GM12878 (cell line): ENCODE results near the gene TRRAP.

ENCODE experiments used
- ATF2 ChIP-seq: IDR thresholded peaks from 2 replicates; pipeline ENCODE4 v1.6.1; 2012; ENCODE audit warnings: low read length, inconsistent platforms
- CTCF ChIP-seq, 3 experiments: IDR thresholded peaks in 2 of 3; conservative IDR thresholded peaks in 1 of 3; 2 replicates each; pipeline ENCODE4 v1.5.1; 2011; ENCODE audit warnings: low read depth in 3 of 3, low read length in 3 of 3, mild to moderate bottlenecking in 3 of 3, control low read depth in 2 of 3, moderate library complexity in 2 of 3, inconsistent platforms in 1 of 3, mixed read lengths in 1 of 3; ENCODE audit not compliant: control insufficient read depth in 2 of 3, insufficient read depth in 1 of 3; ENCODE audit errors: extremely low read depth in 1 of 3
- EP300 ChIP-seq, 2 experiments: fragments of 150-350 bp in 1 of 2; IDR thresholded peaks; 2 replicates each; pipeline ENCODE4 v1.6.1; 2011 to 2012; ENCODE audit warnings: low read depth in 2 of 2, low read length in 2 of 2, borderline replicate concordance in 1 of 2, improper control_type of control experiment in 1 of 2, inconsistent platforms in 1 of 2; ENCODE audit not compliant: control insufficient read depth in 1 of 2
- EZH2 ChIP-seq: IDR thresholded peaks from 2 replicates; pipeline ENCODE4 v1.6.1; 2012; ENCODE audit warnings: low read depth, mild to moderate bottlenecking, control low read depth, inconsistent platforms, low read length, borderline replicate concordance; ENCODE audit not compliant: control insufficient read depth
- MTA3 ChIP-seq: IDR thresholded peaks from 2 replicates; pipeline ENCODE4 v1.6.1; 2012; ENCODE audit warnings: low read length, inconsistent platforms, borderline replicate concordance
- POLR2A ChIP-seq: IDR thresholded peaks from 2 replicates; pipeline ENCODE4 v1.6.1; 2011; ENCODE audit warnings: low read depth, mild to moderate bottlenecking, low read length
- RCOR1 ChIP-seq: conservative IDR thresholded peaks from 2 replicates; pipeline ENCODE4 v1.6.1; 2012; ENCODE audit warnings: low read depth, low read length, improper control_type of control experiment
- TAF1 ChIP-seq: IDR thresholded peaks from 2 replicates; pipeline ENCODE4 v1.6.1; 2011; ENCODE audit warnings: mild to moderate bottlenecking, low read depth, low read length, borderline replicate concordance

- no peak for TF ChIP-seq CTCF (IDR thresholded peaks at IDR 0.05 in 2 of 3, conservative IDR thresholded peaks at IDR 0.05 in 1 of 3; ENCODE audit: control insufficient read depth in 2 of 3, extremely low read depth in 1 of 3, insufficient read depth in 1 of 3, low read depth in 3 of 3, low read length in 3 of 3)
- no peak for TF ChIP-seq ATF2
- no peak for TF ChIP-seq POLR2A
- no peak for TF ChIP-seq EP300 (IDR thresholded peaks at IDR 0.05; ENCODE audit: borderline replicate concordance in 1 of 2, control insufficient read depth in 1 of 2, low read depth in 2 of 2, low read length in 2 of 2)
- TF ChIP-seq EZH2 = no peak
- no peak for TF ChIP-seq RCOR1
- no peak for TF ChIP-seq MTA3
- TF ChIP-seq TAF1 = no peak
Measured at GRCh38 chr7:98955992-98956391, 77.7 kb downstream of the TRRAP start.
